Measurements from ENCODE around the gene KRT75.

DNA sequence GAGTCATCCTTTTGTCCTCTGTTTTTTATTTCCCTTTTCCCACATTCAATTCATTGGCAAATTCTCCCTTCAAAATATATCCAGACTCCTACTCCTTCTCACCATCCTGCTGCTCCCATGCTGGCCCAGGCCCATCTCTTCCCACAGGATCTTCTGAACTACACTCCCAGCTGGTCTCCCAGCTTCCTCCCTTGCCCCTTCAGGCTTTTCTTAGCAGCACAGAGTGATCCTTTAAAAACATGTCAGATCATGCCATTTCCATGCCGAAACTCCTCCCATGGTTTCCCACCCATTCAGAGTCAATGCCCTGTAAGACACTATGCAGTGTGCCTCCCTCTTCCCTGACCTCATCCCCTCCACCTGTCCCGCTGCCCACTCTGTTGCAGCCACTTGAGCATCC, 46.3 kb downstream of the KRT75 start:
- TF ChIP-seq, protein P1, sequence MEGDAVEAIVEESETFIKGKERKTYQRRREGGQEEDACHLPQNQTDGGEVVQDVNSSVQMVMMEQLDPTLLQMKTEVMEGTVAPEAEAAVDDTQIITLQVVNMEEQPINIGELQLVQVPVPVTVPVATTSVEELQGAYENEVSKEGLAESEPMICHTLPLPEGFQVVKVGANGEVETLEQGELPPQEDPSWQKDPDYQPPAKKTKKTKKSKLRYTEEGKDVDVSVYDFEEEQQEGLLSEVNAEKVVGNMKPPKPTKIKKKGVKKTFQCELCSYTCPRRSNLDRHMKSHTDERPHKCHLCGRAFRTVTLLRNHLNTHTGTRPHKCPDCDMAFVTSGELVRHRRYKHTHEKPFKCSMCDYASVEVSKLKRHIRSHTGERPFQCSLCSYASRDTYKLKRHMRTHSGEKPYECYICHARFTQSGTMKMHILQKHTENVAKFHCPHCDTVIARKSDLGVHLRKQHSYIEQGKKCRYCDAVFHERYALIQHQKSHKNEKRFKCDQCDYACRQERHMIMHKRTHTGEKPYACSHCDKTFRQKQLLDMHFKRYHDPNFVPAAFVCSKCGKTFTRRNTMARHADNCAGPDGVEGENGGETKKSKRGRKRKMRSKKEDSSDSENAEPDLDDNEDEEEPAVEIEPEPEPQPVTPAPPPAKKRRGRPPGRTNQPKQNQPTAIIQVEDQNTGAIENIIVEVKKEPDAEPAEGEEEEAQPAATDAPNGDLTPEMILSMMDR (IDR thresholded peaks at IDR 0.05; ENCODE audit: low read depth, low read length, poor library complexity, severe bottlenecking), result no peak
- TF ChIP-seq EZH2phosphoT487 (IDR thresholded peaks at IDR 0.05; ENCODE audit: borderline replicate concordance, low read length), result no peak
